GM13976 (cell line): ENCODE measurements around the gene FBP1.
"Not testable (repeated sequence)": the region's sequence is repeated elsewhere in the genome, so short reads cannot be mapped to it uniquely, and the experiment has no call there.

Experiments used
- DNase-seq: peaks from one replicate; pipeline ENCODE4 v3.0.0; 2012; ENCODE audit warnings: low spot score
- in situ Hi-C: fragments of 300-500 bp; cut with MboI; formaldehyde crosslinking; loops from one replicate; pipeline ENCODE4 v1.12.0; 2022; ENCODE audit warnings: low sequenced_read_pairs, mixed read lengths, inconsistent platforms; ENCODE audit not compliant: unreplicated experiment
- TF ChIP-seq, protein P1 (sequence below): IDR thresholded peaks from 2 replicates; pipeline ENCODE4 v1.5.1; 2012; ENCODE audit warnings: borderline replicate concordance, mild to moderate bottlenecking; ENCODE audit not compliant: insufficient read depth; ENCODE audit errors: extremely low read depth, missing control alignments, control extremely low read depth

The FBP1 gene

DNA sequence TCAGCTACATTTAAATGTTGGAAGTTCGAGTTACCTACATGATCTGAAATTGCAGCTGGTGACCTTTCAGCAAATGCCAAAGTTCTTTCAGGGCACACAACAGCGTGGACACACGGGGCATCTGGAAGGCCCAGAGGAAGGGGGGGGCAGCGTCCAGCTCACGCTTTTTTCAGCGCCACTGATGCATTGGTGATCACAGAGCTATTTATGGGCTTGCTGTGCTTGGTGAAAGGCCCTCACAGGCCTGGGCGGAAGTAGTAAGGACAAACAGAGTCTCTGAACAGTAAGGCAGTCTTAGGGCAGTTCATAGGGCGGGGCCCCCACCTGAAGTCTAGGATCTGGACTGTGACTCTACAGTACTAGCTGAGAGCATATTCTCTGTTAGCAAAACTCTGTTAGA, 39.1 kb downstream of the FBP1 start:
- TF ChIP-seq, protein P1, sequence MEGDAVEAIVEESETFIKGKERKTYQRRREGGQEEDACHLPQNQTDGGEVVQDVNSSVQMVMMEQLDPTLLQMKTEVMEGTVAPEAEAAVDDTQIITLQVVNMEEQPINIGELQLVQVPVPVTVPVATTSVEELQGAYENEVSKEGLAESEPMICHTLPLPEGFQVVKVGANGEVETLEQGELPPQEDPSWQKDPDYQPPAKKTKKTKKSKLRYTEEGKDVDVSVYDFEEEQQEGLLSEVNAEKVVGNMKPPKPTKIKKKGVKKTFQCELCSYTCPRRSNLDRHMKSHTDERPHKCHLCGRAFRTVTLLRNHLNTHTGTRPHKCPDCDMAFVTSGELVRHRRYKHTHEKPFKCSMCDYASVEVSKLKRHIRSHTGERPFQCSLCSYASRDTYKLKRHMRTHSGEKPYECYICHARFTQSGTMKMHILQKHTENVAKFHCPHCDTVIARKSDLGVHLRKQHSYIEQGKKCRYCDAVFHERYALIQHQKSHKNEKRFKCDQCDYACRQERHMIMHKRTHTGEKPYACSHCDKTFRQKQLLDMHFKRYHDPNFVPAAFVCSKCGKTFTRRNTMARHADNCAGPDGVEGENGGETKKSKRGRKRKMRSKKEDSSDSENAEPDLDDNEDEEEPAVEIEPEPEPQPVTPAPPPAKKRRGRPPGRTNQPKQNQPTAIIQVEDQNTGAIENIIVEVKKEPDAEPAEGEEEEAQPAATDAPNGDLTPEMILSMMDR, result no peak
- in situ Hi-C loops, result no loop called here
- no peak for DNase-seq

DNA sequence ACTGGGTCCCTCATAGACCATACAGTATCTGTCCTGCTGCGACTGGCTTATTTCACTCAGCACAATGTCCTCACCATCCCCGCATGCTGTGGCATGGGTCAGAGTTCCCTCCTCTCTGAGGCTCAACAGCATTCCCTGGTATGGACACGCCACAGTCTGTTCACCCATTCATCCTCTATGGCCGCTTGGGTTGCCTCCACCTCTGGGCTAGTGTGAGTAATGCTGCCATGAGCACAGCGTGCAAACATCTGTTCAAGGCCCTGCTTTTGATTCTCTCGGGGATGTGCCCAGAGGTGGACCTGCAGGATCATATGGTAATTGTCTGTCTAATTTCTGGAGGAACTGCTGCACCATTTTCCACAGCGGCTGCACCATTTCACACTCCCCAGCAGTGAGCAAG, 40.2 kb downstream of the FBP1 start:
- DNase-seq, result no peak
- in situ Hi-C loops, result no loop called here
- TF ChIP-seq, protein P1, result no peak

DNA sequence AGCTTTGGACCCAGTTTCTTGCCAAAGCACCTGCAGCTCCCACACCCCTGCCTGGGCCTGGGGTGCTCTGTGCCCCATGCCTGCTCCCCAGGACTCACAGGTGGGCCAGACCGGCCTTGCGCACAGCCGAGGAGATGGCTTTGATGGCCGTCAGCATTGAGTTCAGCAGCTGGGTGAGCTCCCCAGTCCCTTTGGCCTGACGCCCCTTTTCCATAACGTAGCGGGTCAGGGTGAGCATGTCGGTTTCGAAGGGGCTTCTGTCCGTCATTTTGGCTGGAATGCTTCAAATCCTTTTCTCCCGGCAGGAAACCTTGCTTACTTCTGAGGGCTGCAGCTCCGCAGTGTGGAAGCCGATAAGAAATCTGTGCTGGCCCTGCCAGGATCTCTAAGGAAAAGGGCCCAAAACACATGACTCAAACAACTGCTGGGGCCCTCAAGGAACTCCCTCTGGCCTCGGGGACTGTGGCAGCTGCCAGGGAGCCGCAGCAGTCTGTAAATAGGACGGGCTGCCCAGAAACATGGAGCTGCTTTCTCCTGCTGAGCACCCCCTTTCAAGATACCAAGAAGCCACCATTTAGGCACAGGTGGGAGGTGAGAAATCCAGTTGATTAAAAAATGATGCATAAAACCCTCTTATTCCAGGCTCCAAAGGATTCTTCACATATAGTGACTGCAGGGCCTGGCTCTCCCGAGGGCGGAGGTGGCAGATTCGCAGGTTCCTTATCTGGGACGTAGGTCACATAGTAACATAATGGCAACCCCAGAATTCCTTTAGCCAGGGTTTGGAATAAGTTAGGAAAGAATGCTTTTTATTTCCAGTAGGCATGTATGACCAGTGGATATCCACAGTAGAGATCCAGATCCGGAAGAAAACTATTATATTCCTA, 45.6 kb downstream of the FBP1 start, which contains the start of gene FBP2:
FBP2 (minus strand) TSS at position 366 of the 887 bp plus-strand sequence; CDS start at position 268, 98 bp downstream.
- TF ChIP-seq, protein P1, result no peak
- in situ Hi-C loops, result no loop called here
- DNase-seq, result no peak

DNA sequence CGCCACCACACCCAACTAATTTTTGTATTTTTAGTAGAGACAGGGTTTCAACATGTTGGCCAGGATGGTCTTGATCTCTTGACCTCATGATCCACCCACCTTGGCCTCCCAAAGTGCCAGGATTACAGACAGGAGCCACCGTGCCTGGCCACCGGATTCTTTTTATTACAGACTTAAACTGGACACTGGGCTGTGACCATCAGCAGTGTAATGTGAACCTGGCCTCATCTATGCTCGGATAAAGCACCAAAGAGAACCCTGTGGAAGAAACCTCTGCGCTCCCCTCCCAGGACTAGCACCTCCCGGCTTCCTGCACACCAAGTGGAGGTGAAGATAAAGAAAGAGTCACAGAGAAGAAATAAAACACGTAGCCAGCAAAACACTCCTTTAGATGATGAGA, 46.6 kb downstream of the FBP1 start:
- in situ Hi-C loops, DNase-seq: not testable (repeated sequence)

DNA sequence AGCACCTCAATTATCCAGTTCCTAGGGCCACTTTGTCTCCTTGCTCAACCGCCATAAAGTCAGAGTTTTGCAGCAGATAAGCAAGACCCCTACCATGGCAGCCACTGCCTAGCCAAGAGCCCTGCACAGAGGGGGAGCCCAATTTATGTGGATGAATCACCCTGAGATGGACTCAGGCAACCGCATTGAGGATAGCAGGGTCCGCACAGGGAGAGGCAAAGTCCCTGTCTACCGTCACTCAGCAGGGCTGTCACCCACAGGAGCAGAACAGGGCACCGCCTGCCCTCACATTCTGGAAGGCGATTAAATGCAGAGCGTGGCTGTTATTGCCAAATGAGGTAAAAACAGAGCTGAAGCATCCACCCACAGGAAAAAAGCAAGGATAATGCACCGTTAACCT, 47.4 kb downstream of the FBP1 start:
- in situ Hi-C loops, result no loop called here
- TF ChIP-seq, protein P1, result no peak
- DNase-seq, result no peak

DNA sequence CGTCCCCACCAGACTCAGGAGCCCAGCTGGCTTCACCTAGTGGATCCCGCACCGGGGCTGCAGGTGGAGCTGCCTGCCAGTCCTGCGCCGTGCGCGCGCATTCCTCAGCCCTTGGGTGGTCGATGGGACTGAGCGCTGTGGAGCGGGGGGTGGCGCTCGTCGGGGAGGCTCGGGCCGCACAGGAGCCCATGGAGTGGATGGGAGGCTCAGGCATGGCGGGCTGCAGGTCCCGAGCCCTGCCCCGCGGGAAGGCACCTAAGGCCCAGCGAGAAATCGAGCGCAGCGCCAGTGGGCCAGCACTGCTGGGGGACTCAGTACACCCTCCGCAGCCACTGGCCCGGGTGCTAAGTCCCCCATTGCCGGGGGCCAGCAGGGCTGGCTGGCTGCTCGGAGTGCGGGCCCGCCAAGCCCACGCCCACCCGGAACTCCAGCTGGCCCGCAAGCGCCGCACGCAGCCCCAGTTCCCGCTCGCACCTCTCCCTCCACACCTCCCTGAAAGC, 48.2 kb downstream of the FBP1 start:
- DNase-seq, in situ Hi-C loops: not testable (repeated sequence)

DNA sequence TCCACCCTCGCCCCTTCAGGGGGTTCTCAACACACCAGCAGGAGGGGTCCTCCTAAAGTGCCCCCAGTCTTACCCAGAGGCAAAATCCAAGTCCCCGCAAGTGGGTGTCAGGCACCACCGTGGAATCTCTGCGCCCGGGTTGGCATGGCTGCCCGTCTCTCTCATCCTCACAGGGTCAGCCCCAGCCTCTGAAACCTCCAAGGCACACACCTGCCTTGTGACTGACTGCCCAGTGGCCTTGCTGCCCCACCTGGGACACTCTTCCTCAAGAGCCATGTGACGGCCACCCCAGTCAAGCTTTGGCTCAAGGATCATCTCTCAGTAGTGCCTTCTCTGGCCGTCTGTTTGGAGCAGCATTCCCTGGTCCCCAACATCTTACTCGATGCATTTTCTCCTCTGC, 50.6 kb downstream of the FBP1 start:
- in situ Hi-C loops, result no loop called here
- TF ChIP-seq, protein P1, result no peak
- no peak for DNase-seq
